ENCODE measurements around the gene ARHGEF40.
"Not testable (repeated sequence)": the region's sequence is repeated elsewhere in the genome, so short reads cannot be mapped to it uniquely, and the experiment has no call there.

The ARHGEF40 gene

GRCh38 chr14:21030531-21030930 is 39.6 kb upstream of the ARHGEF40 start:
- TF ChIP-seq POLR2A (IDR thresholded peaks at IDR 0.05; ENCODE audit: low read depth, low read length) (no peak), TAF1 (IDR thresholded peaks at IDR 0.05; ENCODE audit: borderline replicate concordance, low read depth, low read length) (no peak), POLR2AphosphoS5 (IDR thresholded peaks at IDR 0.05; ENCODE audit: low read depth, low read length) (no peak)
- FAIRE-seq (no peak), DNase-seq (ENCODE audit: insufficient read length) (no peak)

GRCh38 chr14:21032326-21033132 is 37.6 kb upstream of the ARHGEF40 start:
- TF ChIP-seq TAF1 (IDR thresholded peaks at IDR 0.05; ENCODE audit: borderline replicate concordance, low read depth, low read length) (no peak), POLR2A (IDR thresholded peaks at IDR 0.05; ENCODE audit: low read depth, low read length) (no peak), POLR2AphosphoS5 (IDR thresholded peaks at IDR 0.05; ENCODE audit: low read depth, low read length) (no peak)
- DNase-seq (ENCODE audit: insufficient read length) (no peak), FAIRE-seq (no peak)

DNA sequence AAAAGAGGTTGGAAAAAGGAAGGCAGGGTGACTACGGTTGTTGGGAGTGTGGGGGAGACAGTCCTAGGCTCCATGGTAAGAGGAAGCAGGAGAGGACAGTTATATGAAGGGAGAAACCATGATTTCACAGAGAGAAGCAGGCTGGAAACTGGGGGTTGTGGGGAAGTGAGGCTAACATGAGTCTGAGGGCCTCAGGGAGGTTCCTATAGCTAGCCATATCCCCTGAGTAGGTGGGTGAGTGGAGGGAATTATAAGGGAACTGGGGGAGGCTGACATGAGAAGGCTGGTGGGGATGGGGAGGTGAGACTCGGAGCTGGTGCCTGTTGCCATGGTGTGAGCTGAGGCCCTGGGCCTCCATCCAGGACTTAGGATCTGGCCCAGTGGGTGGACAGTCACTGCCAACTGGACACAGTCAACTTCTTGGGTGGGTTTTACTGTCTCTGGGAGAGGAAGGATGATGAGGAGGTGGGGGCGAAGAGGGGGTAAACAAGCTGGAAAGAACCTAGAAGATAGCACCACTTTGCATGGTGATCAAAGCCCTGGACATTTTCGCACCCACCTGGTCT is 36.9 kb upstream of the ARHGEF40 start:
- no peak for TF ChIP-seq POLR2AphosphoS5 (IDR thresholded peaks at IDR 0.05; ENCODE audit: low read depth, low read length)
- no peak for TF ChIP-seq POLR2A (IDR thresholded peaks at IDR 0.05; ENCODE audit: low read depth, low read length)
- TF ChIP-seq TAF1 (IDR thresholded peaks at IDR 0.05; ENCODE audit: borderline replicate concordance, low read depth, low read length): no peak
- DNase-seq (ENCODE audit: insufficient read length): no peak
- FAIRE-seq: no peak

DNA sequence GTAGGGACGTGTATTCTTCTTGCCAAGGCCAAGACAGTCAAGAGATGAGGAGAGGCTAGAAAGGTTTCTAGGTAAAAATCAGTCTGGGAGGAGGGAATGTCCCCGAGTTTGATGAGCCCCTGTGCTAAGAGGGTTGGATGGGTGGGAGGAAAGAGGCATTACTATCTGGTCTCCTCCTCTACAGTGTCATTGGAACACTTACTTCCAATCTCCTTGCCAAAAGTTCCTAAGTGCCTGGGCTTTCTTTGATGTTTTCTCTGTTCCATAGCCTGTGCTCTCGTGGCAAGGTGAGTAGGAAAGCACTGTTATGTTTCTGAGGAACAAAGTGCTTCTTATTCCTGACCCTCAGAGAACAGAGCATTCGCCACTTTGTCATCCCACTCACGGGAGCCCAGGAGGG is 35.4 kb upstream of the ARHGEF40 start, which contains the start of gene RNASE13:
Gene RNASE13 (minus strand): TSS at position 101 of the 400 bp plus-strand sequence. CDS start 519 bp downstream, outside the sequence.
- no peak for FAIRE-seq
- no peak for TF ChIP-seq POLR2AphosphoS5 (IDR thresholded peaks at IDR 0.05; ENCODE audit: low read depth, low read length)
- TF ChIP-seq POLR2A (IDR thresholded peaks at IDR 0.05; ENCODE audit: low read depth, low read length): no peak
- TF ChIP-seq TAF1 (IDR thresholded peaks at IDR 0.05; ENCODE audit: borderline replicate concordance, low read depth, low read length): no peak
- no peak for DNase-seq (ENCODE audit: insufficient read length)

GRCh38 chr14:21036751-21037150 is 33.4 kb upstream of the ARHGEF40 start:
- TF ChIP-seq POLR2A (IDR thresholded peaks at IDR 0.05; ENCODE audit: low read depth, low read length) (no peak), TAF1 (IDR thresholded peaks at IDR 0.05; ENCODE audit: borderline replicate concordance, low read depth, low read length) (no peak), POLR2AphosphoS5 (IDR thresholded peaks at IDR 0.05; ENCODE audit: low read depth, low read length) (no peak)
- DNase-seq (ENCODE audit: insufficient read length) (no peak), FAIRE-seq (no peak)

DNA sequence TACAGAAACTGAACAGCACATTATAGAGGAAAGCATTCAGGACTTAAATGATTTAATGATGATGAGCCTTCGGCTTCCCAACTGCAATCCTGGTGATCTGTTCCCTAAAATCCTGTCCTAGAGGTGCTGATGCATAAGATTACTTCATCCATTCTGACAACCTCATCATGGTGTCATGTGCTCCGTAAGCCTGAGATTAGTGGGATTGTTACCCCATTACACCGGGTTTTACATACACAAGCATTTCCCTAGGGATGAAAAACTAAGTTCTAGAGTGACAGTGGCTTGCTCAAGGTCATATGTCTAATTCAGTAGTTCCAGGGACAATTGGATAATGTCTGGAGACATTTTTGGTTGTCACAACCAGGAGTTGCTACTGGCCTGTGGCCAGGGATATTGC is 32.9 kb upstream of the ARHGEF40 start:
- no peak for DNase-seq (ENCODE audit: insufficient read length)
- no peak for FAIRE-seq
- TF ChIP-seq POLR2A (IDR thresholded peaks at IDR 0.05; ENCODE audit: low read depth, low read length): no peak
- no peak for TF ChIP-seq TAF1 (IDR thresholded peaks at IDR 0.05; ENCODE audit: borderline replicate concordance, low read depth, low read length)
- TF ChIP-seq POLR2AphosphoS5 (IDR thresholded peaks at IDR 0.05; ENCODE audit: low read depth, low read length): no peak

DNA sequence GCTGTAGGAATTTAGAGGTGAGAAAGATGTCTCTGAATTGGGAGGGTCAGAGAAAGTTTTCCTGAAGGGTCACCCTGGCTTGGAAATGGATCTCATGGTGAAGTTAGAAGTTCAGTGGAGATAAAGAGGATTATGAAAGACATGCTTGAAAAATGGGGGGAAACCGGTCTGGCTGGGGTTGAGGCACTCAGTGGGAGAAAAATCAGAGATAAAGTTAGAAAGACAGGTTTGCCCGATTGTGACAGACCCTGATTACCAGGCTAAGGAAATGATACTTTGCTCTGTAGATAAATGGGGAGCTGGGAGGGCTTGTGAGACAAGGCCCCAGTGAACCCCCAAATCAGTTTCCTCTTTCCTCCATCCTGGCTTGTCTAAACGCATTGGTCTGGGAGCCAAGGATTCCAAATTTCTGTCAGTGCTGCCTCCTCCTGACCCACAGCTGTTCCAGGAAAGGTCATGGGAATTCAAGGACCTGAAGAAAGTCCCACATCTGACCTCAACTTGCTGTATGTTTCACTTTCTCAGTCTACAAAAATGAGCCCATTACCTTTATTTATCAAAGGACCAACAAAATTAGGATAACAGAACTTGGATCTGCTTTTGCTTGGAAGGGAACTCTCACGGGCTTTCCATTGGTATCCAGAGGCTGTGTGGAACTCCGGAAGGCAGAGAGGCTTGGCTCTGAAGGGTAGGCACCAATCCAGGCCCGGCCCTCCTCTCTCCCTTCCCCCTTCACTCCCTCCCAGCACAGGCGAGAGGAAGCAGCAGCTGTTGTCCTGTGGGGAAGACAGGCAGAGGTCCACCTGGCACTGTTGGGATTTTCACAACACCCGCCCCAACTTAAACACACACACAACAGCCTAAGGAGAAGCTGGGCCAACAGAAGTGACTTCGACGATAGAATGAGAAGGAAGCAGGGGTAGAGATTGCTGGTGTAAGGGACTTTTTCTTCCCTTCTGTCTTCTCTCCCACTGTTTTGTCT is 31.4 kb upstream of the ARHGEF40 start:
- FAIRE-seq: no peak
- no peak for TF ChIP-seq TAF1 (IDR thresholded peaks at IDR 0.05; ENCODE audit: borderline replicate concordance, low read depth, low read length)
- TF ChIP-seq POLR2A (IDR thresholded peaks at IDR 0.05; ENCODE audit: low read depth, low read length): no peak
- no peak for TF ChIP-seq POLR2AphosphoS5 (IDR thresholded peaks at IDR 0.05; ENCODE audit: low read depth, low read length)

GRCh38 chr14:21039585-21040369 is 30.3 kb upstream of the ARHGEF40 start:
- peak; percentile 60 for FAIRE-seq

More for the DNA sequence above, 31.4 kb upstream of the ARHGEF40 start:
- no peak for DNase-seq (ENCODE audit: insufficient read length)

GRCh38 chr14:21040370-21040925 is 29.7 kb upstream of the ARHGEF40 start:
- FAIRE-seq (no peak), DNase-seq (ENCODE audit: insufficient read length) (no peak)
- no peak for TF ChIP-seq POLR2AphosphoS5 (IDR thresholded peaks at IDR 0.05; ENCODE audit: low read depth, low read length)
- TF ChIP-seq POLR2A (IDR thresholded peaks at IDR 0.05; ENCODE audit: low read depth, low read length): no peak
- no peak for TF ChIP-seq TAF1 (IDR thresholded peaks at IDR 0.05; ENCODE audit: borderline replicate concordance, low read depth, low read length)

More at GRCh38 chr14:21039585-21040369, 30.3 kb upstream of the ARHGEF40 start:
- DNase-seq (ENCODE audit: insufficient read length): no peak
- TF ChIP-seq POLR2AphosphoS5 (IDR thresholded peaks at IDR 0.05; ENCODE audit: low read depth, low read length) (no peak), POLR2A (IDR thresholded peaks at IDR 0.05; ENCODE audit: low read depth, low read length) (no peak), TAF1 (IDR thresholded peaks at IDR 0.05; ENCODE audit: borderline replicate concordance, low read depth, low read length) (no peak)

DNA sequence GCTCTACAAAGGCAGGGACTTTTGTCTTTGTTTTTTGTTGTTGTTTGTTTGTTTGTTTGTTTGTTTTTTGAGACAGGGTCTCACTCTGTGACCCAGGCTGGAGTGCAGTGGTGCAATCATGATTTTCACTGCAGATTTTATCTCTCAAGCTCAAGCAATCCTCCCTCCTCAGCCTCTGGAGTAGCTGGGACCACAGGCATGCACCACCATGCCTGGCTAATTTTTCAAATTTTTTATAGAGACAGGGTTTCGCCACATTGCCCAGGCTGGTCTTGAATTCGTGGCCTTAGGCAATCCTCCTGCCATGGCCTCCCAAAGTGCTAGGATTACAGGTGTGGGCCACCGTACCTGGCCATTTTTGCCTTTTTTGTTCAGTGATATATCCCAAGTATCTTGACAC is 29.2 kb upstream of the ARHGEF40 start:
- FAIRE-seq; DNase-seq (ENCODE audit: insufficient read length): not testable (repeated sequence)

All from GM12892 (cell line).